Measurements from ENCODE around the gene LAMB4.

The LAMB4 gene

GRCh38 chr7:108140671-108141070, 10.5 kb upstream of the LAMB4 start:
- DNase-seq (ENCODE audit: low read depth) = no peak

DNA sequence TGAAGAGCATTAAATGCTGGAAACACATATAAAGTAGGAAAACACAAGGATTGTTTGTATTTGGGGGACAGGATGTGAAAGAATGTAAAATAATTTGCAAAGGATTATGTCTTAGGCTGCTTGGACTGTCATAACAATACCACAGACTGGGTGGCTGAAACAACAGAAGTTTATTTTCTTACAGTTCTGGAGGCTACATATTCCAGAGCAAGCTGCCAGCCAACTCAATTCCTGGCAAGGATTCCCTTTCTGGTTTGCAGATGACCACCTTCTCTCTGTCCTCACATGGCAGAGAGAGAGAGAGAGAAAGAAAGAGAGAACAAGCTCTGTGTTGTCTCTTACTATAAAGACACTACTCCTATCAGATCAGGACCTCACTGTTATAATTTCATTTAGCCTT, 8.8 kb upstream of the LAMB4 start:
- no peak for DNase-seq (ENCODE audit: low read depth)

- no peak for DNase-seq (ENCODE audit: low read depth)
Observed at GRCh38 chr7:108137993-108138392, 7.8 kb upstream of the LAMB4 start.

DNA sequence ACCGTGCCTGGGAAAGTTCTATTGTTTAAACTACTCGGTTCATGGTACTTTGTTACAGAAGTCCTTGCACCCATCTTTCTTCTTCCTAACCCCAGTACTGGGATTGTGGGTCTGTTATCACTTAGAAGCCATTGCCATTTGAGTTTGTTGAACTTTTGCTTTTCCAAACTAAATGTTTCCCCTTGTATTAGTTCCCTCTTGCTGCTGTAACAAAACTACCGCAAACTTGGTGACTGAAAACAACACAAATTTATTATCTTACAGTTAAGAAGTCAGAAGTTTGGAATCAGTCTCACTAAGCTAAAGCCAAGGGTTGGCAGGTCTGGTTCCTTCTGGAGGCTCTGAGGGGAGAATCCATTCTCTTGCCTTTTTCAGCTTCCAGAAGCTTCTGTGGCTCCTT, 6.9 kb upstream of the LAMB4 start:
- no peak for DNase-seq (ENCODE audit: low read depth)

DNA sequence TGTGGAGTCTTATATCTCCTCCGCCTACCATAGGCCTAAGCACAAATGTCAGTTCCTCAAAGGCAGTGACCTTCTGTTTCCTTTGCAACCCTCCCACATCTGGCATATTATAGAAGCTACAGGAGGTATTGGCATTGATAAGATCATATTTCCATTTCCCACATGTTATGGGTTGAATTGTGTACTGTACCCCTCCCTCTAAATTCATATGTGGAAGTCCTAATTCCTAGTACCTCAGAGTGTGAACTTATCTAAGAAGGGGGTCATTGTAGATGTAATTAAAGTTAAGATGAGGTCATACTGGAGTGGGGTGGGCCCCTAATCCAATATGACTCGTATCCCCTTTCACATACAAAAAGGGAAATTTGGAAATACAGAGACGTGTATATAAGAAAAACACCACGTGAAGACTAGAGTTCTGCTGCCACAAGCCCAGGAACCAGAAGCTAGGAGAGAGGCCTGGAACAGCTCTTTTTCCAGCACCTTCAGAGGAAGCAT, 6.1 kb upstream of the LAMB4 start:
- DNase-seq (ENCODE audit: low read depth) = no peak

GRCh38 chr7:108135446-108136190, 5.5 kb upstream of the LAMB4 start:
- DNase-seq (ENCODE audit: low read depth) = no peak

DNA sequence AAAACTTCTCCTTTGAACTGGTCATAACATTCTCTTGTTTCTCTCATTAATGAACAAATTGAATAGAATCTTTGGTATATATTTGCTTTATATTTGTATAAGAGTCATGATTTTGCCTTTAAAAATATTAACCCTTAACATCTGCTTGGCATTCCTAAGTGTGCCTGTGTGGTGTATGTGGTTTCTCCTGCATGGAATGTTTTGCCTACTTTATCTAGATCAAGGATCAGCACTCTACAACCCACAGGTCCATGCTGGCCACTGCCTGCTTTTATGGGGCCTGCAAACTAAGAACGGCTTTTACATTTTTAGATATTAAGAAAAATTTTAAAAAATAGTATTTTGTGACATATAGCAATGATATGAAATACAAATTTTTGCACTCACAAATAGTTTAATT, 4.3 kb upstream of the LAMB4 start:
- no peak for DNase-seq (ENCODE audit: low read depth)

DNA sequence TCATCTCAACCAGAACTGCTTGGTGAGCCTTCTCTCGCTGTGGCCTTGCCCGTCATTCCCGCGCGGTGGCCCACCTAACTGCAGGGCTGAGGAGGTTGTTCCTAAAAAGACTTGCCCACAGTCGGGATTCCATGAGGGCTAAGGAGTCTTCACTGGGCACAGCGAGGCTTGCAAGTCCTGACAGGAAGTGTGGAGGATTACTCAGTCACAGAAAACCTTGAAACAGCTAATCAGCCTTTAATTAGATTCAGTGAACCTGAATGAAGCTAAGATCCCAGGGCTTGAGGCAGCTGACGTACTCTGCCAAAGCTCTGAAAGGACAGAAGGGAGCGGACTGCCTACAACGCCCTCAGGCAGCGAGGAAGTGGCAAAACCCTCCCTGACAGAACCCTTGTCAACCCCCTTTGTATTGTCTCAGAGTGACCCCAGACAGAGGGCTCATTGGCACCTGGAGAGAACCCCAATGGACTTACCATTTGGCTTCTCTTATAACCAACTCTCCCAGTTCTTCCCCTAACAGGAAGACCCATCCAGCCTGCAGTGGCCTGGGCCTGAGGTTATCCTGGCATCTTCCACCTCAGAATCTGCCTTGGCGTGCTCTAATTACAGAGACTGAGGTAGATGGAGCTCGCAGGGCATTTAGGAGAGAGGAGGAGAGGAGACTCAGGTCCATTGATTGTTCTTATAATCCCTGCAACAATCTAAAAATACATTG, 2.5 kb upstream of the LAMB4 start:
- DNase-seq (ENCODE audit: low read depth) = no peak

GRCh38 chr7:108129018-108129965, 869 bp downstream of the LAMB4 start:
- no peak for DNase-seq (ENCODE audit: low read depth)

DNA sequence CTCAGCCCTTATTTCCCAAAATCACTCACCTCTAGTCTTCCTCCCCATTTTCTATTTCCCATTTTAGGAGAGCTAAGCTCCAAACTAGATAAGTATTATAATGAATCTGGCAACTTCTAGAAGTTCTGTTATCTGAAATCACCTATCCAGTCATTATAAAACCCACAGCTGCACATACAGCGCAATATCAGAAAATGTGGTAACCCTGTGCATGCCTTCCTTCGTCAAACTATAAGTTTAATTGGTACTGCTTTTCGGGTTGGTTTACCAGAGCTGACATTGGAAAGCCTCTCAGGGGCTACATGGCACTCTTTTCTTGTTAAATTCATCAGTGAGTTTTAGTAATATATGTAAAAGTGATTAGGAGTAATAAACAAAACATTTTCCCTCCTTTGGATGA, 1.6 kb downstream of the LAMB4 start:
- no peak for DNase-seq (ENCODE audit: low read depth)

- DNase-seq (ENCODE audit: low read depth) = no peak
Observed at GRCh38 chr7:108127461-108127860, 2.7 kb downstream of the LAMB4 start.

DNA sequence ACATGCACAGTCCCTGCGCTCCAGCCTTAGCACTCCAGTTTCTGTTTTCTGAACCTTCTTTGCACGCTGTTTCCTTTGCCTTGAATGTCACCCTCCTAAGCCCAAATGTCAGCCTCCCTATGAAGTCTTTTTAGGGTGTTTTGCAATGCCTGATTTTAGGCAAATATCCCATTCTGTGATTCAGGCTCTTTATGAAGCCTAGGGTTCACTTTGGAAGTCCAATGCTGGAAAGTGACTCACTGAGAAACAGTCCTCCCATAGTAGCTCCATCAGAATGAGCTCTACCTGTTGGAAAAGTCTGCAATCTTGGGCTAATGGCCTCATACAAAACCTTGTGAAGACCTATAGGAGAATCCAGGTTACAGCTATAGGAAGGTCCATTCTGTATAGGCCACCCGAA, 5.3 kb downstream of the LAMB4 start:
- DNase-seq (ENCODE audit: low read depth) = no peak

DNA sequence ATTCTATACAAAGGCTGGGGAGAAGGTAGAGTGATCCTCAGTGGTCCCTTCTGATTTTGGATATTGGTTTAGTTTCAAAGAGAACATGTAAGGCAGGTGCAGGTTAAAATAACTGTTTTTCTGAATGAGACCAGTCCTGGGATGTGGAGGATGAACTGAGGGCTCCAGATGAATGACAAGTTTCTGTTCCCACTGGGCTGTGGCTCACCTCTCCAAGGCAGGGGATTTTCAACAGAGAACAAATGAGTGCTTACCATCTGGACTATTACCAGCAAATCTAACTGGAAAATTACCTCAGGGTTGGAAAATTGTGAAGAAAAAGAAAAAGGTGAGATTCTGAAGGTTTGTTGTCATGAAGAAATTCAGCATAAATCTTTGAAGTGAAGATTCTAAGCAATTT, 8.0 kb downstream of the LAMB4 start:
- DNase-seq (ENCODE audit: low read depth) = no peak

GRCh38 chr7:108120933-108121332, 9.2 kb downstream of the LAMB4 start:
- no peak for DNase-seq (ENCODE audit: low read depth)

DNA sequence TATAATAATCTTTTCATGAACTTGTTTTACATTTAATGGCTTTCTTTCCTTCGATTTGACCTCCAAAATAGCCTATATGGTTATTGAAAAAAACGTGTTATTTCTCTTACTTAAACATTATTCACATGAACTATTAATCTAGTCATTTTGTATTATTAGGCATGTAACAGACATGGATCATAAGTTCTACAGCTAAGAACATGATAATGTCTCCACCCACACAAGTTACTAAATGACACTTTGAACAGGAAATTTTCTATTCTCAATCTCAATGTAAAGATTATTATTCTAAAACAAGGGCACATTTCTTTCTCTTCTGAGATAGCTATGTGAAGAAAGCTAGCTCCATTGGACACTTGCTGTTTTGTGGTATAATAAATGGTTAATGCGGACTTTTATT, 10.0 kb downstream of the LAMB4 start:
- DNase-seq (ENCODE audit: low read depth) = no peak

DNA sequence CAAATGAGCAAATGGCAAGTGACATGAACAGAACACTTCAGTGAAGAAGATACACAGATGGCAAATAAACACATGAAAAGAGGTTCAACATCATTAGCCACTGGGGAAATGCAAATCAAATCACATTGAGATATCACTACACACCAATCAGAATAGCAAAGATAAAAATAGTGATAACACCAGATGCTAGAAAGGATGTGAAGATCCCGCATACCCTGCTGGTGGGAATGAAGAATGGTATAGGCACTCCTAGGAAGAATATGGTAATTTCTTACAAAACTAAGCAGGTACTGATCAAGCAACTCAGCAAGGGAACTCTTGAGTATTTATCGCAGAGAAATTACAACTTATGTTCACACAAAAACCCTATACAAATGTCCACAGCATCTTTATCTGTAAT, 11.2 kb downstream of the LAMB4 start:
- DNase-seq (ENCODE audit: low read depth) = no peak

DNA sequence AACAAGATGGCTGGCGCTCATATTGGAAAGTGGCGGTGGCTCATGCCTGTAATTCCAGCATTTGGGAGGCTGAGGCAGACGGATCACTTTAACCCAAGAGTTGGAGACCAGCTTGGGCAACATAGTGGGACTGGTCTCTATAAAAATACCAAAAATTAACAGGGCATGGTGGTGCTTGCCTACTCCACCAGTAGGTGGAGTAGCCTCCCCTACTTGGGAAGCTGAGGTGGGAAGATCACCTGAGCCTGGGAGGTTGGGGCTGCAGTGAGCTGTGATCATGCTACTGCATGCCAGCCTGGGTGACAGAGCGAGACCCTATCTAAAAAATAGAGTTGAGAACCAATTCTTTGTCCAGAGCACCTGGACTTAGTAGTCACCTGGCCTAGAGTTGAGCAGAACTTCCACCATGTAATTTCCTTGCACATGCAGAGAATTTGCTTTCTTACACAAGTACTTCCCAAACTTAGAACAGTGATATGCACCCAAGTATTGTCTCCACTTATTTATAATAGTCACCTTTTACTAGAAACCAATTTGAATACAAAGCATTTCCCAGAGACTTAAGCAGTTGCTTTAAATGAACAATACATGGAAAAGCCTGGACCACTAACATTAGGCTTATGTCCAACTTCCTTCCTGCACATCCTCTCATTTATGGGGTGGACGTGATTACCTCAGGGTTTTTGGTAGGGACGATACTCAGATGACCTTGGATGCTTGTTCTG, 15.9 kb downstream of the LAMB4 start:
- DNase-seq (ENCODE audit: low read depth) = no peak

DNA sequence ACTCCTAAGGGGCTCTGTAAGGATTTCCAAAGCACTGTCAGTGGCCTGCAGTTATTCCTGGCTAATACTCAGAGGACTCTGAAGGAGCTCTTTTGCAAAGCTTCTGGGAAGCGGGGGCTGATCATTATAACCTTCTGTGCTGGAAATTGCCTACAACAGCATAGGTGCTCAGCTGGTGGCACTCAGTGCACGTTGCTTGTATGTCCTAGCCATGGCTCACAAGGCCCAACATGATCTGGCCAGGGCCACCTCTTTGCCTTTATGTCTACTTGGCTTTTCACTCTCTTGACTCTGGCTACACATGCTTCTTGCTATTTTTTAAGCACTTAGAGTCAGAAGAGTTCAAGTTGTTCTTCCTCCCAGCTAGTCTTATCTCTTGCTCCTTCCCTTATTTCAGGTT, 17.5 kb downstream of the LAMB4 start:
- no peak for DNase-seq (ENCODE audit: low read depth)

GRCh38 chr7:108109221-108109908, 20.8 kb downstream of the LAMB4 start:
- DNase-seq (ENCODE audit: low read depth) = no peak

GRCh38 chr7:108108131-108108530, 22.0 kb downstream of the LAMB4 start:
- no peak for DNase-seq (ENCODE audit: low read depth)

DNA sequence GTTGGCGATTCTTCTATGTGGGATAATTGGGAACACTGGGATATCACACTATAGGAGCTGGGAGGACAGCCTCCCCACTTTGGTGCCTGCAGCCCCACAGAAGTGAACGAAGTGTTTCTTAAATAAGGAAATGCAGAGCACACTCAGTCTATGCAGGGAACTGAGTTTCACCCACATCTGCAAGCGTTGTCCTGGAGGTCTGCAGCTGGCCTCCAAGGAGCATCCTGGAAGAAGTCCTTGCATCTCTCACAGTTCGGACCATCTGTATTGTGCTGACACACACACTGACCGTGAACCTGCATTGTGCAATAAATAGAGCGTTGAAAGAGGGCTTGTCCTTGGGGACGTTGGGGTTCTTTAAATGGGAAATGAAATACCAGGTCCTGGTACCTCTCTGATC, 25.8 kb downstream of the LAMB4 start:
- no peak for DNase-seq (ENCODE audit: low read depth)
